Posterior cingulate gyrus (tissue), 11 donors: ENCODE measurements around the gene ZSCAN23.
A peak's percentile ranks its signal among the peaks of the same experiment; 100 is the strongest.
"Not testable (repeated sequence)": the region's sequence is repeated elsewhere in the genome, so short reads cannot be mapped to it uniquely, and the experiment has no call there.

Experiments used
- DNase-seq, 10 donors: peaks; one replicate each; pipeline versions ENCODE4 v3.0.0 to v3.0.0-alpha.2; 2020 to 2021; ENCODE audit warnings: mixed read lengths in 3 of 10
- intact Hi-C: fragments of 100-400 bp; cut with DNase I; formaldehyde crosslinking; loops from one replicate; pipeline ENCODE4 v1.15.1; 2023

Gene ZSCAN23

DNA sequence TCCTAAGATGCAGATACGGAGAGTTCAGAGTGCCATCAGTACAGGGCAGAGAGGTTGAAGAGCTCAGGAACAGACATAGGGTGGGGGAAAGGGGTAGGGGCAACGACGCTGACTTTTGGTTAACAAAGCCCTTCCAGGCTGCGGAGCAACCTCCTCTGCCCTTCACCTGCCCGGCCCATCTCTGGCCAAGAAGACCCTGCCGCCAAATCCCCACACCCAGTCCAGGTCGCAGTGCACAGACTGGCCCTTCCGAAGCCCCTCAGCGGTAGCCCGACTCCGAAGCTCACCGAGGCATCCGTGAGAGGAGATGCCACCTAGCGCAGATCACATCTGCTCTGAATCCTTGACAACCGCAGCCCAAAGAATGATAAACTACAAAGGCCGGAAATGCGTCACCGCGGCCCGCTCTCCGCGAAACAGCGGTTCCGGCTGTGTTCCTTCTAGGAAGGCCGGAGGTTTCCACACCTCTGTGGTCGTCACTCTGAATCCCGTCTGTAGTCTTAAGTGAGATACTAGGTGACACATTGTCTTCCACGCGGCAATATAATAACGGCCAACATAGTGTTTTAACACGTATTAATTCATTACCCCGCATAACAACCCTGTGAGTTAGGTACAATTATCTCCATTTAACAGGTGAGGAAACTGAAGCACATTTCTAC, at the start of gene ZSCAN23:
ZSCAN23 (minus strand) TSS at position 380 of the 662 bp plus-strand sequence. CDS start 7,225 bp downstream, outside the sequence.
- intact Hi-C loops, result no loop called here
- peak; percentile 57 to 98 (median 82) for DNase-seq

- no peak for DNase-seq
- intact Hi-C loops, result no loop called here
Observed at GRCh38 chr6:28491984-28492317, 48.7 kb upstream of the ZSCAN23 start.

DNA sequence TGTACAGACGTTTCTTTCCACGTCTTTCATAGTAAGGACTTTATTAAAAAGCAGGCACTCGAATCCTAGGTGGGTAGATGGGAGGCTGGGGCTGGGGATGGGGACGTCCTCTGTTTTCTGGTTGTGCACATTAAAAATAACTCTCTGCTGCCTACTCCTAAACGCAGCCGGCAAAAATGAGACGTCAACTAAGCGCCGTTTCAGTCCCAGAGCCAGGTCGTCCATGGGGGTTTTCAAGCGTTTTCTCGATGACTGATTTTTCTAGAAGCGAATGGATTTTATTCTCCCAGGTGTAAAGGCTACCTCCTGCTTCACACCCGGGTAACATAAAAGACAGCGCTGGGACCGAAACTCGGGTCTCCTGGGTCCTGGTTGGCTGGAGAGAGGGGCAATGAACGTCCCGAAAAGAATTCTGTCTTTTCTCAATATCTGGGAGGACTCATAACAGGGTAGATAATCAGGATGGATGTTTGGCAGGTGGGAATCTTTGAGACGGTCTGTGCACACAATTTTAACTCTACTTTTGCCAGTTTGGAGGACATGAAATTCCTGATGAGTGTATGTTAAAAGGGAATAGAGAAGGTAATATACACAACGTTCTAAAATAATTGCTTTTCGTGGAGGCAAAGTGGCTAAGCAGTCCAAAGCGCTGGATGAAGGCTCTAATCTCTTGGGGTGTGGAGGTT, 47.1 kb upstream of the ZSCAN23 start:
- intact Hi-C loops, result no loop called here
- no peak for DNase-seq

DNA sequence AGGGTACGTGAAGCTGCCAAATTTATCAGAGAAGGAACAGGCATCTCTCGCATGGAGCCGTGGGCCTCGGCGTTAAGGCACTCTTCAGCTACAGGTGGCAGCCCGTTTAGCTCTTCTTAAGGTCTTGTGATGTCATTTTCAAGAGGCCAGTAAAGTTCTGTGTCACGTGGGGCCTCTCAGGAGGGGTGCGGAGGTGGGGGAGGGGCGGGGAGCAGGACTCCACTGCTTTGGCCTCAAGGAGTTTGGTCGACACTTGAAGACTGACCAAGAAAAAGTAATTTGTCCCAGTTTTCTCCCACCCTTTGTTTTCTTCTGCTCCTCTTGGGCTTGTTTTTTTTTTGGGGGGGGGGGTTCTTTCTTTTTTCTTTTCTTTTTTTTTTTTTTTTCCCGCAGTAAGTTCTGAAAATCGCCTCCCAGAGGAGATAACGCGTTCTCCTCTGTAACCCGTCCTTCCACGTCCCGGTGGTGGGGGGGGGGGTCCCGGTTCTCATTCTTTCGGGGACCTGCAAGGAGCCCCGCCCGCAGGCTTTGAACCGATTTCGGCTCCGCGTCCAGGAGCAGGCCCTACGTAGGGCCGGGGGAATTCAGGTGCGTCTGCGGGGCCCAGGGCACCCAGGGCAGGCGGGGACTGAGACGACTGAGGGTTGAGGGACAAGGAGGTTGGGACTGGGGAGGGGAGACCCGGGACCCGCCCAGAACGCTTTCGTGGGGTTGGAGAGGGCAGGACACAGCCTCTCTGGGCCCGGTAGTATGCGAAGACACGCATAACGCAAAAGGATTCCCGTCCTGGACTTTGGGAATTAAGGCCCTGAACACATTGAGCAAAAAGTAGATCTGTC, 46.3 kb upstream of the ZSCAN23 start:
- DNase-seq, result peak in 4 of 10 donors; percentile 6 to 79 (median 74)
- intact Hi-C loops, result no loop called here

GRCh38 chr6:28488916-28489365, 45.6 kb upstream of the ZSCAN23 start:
- intact Hi-C loops, result no loop called here
- DNase-seq, result peak in 2 of 10 donors; percentile 22 to 81

DNA sequence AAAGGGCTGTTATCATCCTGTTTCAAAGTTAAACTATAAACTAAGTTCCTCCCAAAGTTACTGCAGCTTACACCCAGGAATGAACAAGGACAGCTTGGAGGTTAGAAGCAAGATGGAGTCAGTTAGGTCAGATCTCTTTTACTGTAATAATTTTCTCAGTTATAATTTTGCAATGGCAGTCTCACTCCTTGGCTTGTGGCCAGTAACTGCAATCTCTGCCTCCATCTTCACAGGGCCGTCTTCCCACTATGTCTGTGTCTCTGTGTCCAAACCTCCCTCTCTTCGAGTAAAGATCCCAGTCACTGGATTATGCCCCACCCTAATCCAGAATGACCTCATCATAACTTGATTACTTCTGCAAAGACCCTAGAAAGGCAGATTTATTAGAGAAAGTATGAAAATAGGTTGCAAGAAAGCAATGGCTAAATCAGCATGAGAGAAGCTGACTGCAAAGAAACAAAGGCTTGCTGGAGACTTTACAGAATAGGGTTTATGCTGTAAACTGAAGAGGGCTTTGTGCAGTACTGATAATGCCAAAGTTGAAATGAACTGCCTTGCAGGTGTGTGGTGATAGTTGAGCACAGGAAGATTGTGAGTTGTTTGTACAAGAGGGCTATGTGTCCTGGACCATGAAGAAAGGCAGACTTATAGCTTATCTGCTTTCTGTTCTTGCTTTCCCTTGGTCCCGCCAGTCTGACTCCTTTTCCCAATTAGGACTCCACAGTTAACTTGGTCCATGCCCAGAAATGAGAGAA, 43.9 kb upstream of the ZSCAN23 start:
- DNase-seq, result no peak
- intact Hi-C loops, result no loop called here

DNA sequence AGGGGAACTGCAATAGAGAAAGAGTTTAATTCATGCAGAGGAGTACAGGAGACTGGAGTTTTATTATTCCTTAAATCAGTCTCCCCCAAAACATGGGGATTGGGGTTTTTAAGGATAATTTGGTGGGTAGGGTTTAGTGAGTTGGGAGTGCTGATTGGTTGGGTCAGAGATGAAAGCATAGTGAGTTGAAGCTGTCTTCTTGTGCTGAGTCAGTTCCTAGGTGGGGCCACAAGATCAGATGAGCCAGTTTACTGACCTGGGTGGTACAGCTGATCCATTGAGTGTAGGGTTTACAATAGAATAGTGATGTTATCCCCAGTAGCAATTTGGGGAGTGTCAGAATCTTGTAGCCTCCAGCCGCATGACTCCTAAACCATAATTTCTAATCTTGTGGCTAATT, 43.2 kb upstream of the ZSCAN23 start:
- DNase-seq, result no peak

DNA sequence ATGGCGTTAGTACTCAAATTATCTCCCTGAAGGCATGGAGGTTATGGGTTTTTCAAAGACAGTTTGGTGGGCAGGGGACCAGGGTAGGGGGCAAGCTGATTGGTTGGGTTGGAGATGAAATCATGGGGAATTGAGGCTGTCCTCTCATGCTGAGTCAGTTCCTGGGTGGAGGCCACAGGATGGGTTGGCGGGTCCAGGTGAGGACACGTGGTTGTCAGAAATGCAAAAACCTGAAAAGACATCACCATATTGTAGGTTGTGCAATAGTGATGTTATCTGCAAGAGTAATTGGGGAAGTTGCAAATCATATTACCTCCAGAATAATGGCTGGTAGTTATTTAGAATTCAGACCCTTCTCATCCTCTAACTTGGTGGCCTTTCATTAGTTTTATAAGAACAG, 42.2 kb upstream of the ZSCAN23 start:
- DNase-seq, result no peak
- intact Hi-C loops, result no loop called here

More for the DNA sequence above, 43.2 kb upstream of the ZSCAN23 start:
- intact Hi-C loops, result no loop called here

- intact Hi-C loops, result no loop called here
- no peak for DNase-seq
Observed at GRCh38 chr6:28480253-28480932, 37.1 kb upstream of the ZSCAN23 start.

DNA sequence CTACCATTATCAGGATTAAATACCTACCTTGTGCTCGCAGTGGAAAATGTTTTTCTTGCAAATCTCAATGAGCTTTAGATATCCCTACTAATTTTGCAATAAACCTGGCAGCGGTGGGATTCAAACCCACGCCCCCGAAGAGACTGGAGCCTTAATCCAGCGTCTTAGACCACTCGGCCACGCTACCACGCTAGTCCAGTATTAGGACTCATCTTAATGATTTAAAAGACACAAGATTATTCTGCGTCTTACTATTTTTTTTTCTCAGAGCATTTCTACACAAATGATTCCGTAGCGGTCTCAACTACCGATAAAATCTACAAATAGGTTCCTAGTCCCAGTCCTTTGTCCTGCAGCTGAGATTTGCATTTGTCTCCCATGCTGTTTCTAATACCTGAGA, 35.2 kb upstream of the ZSCAN23 start:
- DNase-seq, result no peak
- intact Hi-C loops, result no loop called here

GRCh38 chr6:28474441-28475219, 31.3 kb upstream of the ZSCAN23 start:
- intact Hi-C loops, result no loop called here
- no peak for DNase-seq

- intact Hi-C loops, result not testable (repeated sequence)
- peak in 2 of 10 donors; percentile 55 to 72 for DNase-seq
Observed at GRCh38 chr6:28469153-28469745, 26.0 kb upstream of the ZSCAN23 start.

DNA sequence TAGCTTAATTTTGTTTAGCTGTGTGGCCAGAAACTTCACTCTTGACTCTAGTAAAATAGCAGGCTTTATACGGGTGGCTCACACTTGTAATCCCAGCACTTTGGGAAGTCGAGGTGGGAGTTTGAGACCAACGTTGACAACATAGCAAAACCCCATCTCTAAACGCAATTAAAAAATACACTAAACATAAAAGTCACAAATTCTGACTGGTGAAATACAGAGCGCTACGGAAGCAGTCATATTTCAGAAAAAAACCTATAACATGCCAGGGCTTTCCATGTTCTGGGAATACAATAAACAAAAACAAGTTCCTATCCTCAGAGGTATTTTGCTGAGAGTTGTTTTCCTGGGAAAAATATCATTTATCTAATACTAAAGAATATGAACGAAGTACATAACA, 24.8 kb upstream of the ZSCAN23 start:
- DNase-seq, result no peak
- intact Hi-C loops, result no loop called here

GRCh38 chr6:28462401-28462800, 19.1 kb upstream of the ZSCAN23 start:
- DNase-seq, result no peak
- intact Hi-C loops, result no loop called here

- intact Hi-C loops, result no loop called here
- no peak for DNase-seq
Observed at GRCh38 chr6:28458568-28458967, 15.3 kb upstream of the ZSCAN23 start.

DNA sequence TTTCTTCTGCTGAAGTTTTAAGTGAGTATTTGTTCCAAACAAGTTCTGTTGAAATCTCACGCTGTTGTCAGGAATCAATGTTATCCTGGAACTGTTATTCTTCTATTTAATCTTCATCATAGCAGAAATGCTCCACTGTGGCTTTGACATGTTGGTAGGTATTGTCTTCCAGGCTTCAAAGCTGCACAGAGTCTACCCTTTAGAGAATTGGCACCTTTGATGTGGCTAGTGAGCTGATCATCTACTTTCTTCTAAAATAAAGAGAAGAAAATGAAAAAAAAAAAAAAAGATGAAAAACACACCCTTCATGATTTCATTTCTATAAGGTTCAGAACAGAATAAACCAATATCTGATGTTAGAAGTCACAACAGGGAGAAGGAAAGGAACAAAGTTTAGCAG, 5.8 kb upstream of the ZSCAN23 start:
- DNase-seq, result no peak
- intact Hi-C loops, result no loop called here

GRCh38 chr6:28447512-28447906, 4.2 kb upstream of the ZSCAN23 start:
- intact Hi-C loops, result not testable (repeated sequence)

DNA sequence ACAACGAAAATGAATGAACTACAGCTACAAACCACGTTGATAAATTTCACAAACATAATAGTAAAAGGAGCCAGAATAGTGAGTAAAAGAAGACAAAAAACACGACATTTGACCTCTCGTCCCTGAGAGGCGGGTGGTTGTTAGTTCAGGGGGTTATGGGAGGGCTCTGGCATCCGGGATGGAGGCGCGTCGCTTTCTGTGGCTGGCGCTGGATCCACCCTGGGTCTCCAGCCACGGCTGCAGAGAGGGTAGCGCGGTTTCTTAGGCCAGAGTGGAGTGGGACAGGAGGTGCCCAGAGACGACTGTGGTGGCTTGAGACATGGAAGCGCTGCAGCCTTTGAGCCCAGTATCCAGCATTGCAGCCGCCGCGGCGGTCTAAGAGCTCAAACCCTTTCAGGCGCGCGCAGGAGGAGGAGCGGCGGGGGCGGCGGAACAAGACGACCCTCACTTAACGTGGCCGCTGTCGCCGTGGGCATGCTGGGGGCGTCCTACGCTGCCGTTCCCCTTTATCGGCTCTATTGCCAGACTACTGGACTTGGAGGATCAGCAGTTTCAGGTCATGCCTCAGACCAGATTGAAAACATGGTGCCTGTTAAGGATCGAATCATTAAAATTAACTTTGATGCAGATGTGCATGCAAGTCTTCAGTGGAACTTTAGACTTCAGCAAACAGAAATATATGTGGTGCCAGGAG, 3.7 kb upstream of the ZSCAN23 start:
- peak in 6 of 10 donors; percentile 17 to 86 (median 50) for DNase-seq
- intact Hi-C loops, result no loop called here

More at GRCh38 chr6:28447512-28447906, 4.2 kb upstream of the ZSCAN23 start:
- not testable (repeated sequence) for DNase-seq
